BJ (cell line): ENCODE measurements around the gene PBX3. TPM values are rescaled to one million over a fixed set of nuclear protein-coding genes. Genes with fewer than 3 reads are reported as not detected.

Experiments
- CTCF ChIA-PET: fragments of 350-600 bp; formaldehyde crosslinking; extraction: SDS; loops from one replicate; lab custom pipeline; 2021; ENCODE audit warnings: antibody characterized with exemption, inconsistent platforms; lab: Yijun Ruan, JAX
- POLR2A ChIA-PET: fragments of 300-600 bp; sonication (Branson Sonifier 250); formaldehyde crosslinking; extraction: SDS; loops from one replicate; lab custom pipeline; 2021; ENCODE audit warnings: antibody characterized with exemption; lab: Charles Lee
- DNase-seq: peaks from one replicate; pipeline ENCODE4 v3.0.0-alpha.2; 2011; ENCODE audit warnings: low read depth
- H3K27me3 ChIP-seq: 2 replicates; pipeline ENCODE4 v1.6.0; 2011; ENCODE audit warnings: low read length; ENCODE audit not compliant: control insufficient read depth, insufficient read depth
- H3K36me3 ChIP-seq: 2 replicates; pipeline ENCODE4 v1.5.1; 2011; ENCODE audit warnings: low read length; ENCODE audit not compliant: control insufficient read depth, insufficient read depth
- H3K4me3 ChIP-seq: 2 replicates; pipeline ENCODE4 v1.5.1; 2011; ENCODE audit warnings: low read depth, mild to moderate bottlenecking, control low read depth, low read length
- polyA plus RNA-seq: library from polyadenylated mRNA; depleted of rRNA; stranded (reverse); fragments of >200 nt; gene quantifications from 2 replicates; pipeline ENCODE4 v1.2.3, GENCODE V29; 2011
- TF ChIP-seq, protein P1 (sequence below): IDR thresholded peaks from 2 replicates; pipeline ENCODE4 v1.5.1; 2011; ENCODE audit warnings: low read depth, mild to moderate bottlenecking, control low read depth, inconsistent platforms, low read length, moderate library complexity; ENCODE audit not compliant: insufficient read depth

The PBX3 gene
- polyA plus RNA-seq, 1 experiment, result 27.9 TPM

DNA sequence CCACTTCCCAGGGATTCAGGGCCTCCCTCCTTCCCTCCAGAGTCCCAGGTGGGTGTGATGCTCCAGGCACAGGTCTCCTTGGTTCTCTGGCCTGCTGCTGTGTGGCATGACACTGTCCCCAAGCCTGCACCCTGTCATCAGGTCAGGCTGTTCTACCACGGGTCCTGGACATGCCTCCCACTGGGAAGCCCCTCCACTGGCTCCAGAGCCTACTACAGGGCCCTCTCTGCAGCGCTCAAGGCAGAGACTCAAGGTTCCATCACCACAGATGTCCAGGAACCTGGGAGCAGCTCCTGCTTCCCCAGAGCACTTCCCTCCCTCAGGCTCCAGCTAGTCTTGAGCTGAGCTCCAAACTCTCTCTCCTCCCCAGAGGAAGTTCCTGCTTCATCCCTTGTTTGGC is 237.3 kb downstream of the PBX3 start:
- no peaks in the 10 kb centered on the region for H3K36me3 ChIP-seq
- CTCF ChIA-PET, result no interaction called here
- no peak overlapping the region for H3K4me3 ChIP-seq
- TF ChIP-seq, protein P1, sequence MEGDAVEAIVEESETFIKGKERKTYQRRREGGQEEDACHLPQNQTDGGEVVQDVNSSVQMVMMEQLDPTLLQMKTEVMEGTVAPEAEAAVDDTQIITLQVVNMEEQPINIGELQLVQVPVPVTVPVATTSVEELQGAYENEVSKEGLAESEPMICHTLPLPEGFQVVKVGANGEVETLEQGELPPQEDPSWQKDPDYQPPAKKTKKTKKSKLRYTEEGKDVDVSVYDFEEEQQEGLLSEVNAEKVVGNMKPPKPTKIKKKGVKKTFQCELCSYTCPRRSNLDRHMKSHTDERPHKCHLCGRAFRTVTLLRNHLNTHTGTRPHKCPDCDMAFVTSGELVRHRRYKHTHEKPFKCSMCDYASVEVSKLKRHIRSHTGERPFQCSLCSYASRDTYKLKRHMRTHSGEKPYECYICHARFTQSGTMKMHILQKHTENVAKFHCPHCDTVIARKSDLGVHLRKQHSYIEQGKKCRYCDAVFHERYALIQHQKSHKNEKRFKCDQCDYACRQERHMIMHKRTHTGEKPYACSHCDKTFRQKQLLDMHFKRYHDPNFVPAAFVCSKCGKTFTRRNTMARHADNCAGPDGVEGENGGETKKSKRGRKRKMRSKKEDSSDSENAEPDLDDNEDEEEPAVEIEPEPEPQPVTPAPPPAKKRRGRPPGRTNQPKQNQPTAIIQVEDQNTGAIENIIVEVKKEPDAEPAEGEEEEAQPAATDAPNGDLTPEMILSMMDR, result no peak
- POLR2A ChIA-PET, result no interaction called here
- H3K27me3 ChIP-seq, result peaks cover 9% of the 10 kb centered on the region; the same call in 1 of the 2 replicates
- DNase-seq, result no peak

DNA sequence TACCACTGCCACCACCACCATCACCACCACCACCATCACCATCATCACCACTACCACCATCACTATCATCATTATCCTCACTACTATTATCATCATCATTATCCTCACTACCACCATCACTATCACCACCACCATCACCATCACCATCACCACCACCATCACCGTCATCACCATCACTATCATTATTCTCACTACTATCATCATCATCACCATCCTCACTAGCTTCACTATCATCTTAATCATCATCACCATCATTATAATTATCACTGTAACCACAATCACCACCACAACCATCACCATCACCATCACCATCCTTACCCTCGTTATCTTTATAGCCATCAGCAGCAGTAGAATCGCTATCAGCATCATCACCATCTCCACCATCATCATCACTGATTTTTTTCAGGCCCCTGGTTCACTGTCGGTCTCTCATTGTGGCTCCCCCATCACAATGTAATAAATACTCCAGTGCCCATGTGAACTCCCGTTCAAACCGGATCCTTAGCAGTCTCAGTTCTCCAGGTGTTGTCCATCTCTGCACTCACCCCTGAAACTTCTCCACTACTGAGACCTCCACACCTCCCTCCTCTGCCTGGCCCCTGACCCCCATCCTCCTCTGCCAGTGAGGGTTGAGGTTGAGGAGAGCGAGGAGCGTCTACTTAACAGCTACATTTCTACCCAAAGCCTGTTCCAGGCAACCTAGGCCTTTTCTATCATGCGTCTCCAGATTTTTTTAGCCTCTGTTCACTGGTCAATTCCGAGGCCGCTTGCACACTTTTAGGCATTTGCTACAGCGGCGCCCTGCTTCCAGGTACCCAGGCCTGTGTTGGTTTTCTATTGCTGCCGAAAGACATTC is 238.2 kb downstream of the PBX3 start:
- ChIA-PET POLR2A (no interaction called here), CTCF (no interaction called here)
- Histone ChIP-seq H3K27me3 (peaks cover 9% of the 10 kb centered on the region), H3K4me3 (no peak overlapping the region), H3K36me3 (no peaks in the 10 kb centered on the region)
- TF ChIP-seq, protein P1, result no peak
- no peak for DNase-seq

DNA sequence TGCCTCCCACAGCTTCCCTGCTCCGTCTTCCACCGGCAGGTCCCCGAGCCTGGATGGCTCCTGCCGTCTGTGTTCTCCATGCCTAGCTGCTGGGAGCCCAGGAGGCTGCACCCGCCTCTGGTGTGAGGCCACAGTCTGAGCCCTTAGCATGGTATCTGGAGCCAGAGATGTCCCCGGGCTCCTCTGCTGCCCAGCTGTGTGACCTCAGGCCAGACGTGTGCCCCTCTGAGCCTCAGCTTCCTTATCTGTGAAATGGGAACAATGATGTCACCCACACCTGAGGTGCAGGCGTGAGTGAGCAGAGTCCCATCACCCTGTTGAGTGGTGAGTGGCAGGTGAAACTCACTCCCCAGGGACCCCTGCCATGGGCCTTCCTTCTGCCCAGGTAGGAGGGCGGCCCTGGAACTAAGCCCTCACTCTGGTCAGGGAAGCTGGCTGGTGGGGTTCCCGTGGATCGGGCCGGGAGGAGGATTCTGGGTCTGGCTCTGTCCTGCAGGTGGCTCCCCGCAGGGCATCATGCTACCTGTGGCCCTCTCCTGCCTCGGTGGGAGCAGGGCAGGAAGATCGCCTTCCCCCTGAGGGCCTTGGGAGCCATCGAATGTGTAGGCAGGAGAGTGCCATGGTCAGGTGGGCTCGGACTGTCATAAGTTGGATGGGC is 239.0 kb downstream of the PBX3 start:
- H3K36me3 ChIP-seq, result no peaks in the 10 kb centered on the region
- ChIA-PET CTCF (no interaction called here), POLR2A (no interaction called here)
- peaks cover 9% of the 10 kb centered on the region for H3K27me3 ChIP-seq
- TF ChIP-seq, protein P1, result no peak
- H3K4me3 ChIP-seq, result no peak overlapping the region
- no peak for DNase-seq

DNA sequence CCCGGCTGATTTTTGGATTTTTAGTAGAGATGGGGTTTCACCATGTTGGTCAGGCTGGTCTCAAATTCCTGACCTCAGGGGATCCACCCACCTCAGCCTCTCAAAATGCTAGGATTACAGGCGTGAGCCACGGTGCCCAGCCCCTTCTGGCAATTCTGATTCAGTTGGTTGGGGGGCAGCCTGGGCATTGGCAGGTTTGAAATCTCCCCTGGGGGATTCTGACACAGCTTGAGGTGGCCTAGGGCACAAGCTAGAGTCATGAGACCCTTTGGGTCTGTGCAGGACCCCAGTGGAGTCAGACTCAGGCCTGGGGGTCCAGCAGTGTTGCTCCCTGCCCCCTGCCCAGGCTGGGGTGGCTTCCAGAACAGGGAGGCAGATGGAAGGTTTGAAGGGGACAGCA is 239.8 kb downstream of the PBX3 start:
- no peak for DNase-seq
- ChIA-PET CTCF (no interaction called here), POLR2A (no interaction called here)
- TF ChIP-seq, protein P1, result no peak
- H3K27me3 ChIP-seq, result peaks cover 8% of the 10 kb centered on the region
- H3K4me3 ChIP-seq, result no peak overlapping the region
- H3K36me3 ChIP-seq, result no peaks in the 10 kb centered on the region

DNA sequence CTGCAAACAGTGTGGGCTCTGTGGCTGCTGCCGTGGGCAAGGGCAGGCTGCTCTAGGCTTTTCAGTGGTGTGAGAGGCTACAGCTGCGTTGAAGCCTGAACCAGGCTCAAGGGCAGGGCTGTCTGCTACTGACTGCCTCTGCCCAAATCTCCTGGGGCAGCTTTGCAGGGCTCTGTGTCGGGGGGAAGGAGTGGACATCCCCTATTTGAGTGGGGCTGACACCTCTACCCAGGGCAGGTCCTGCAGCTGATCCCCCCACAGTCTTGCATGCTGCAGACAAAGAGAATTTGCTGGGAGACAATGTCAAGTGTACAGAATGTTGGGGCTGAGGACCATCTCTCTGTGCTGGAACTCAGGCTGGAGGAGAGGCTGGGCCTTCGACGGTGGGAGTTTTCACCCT is 240.2 kb downstream of the PBX3 start:
- POLR2A ChIA-PET, result no interaction called here
- no peaks in the 10 kb centered on the region for H3K36me3 ChIP-seq
- TF ChIP-seq, protein P1, result no peak
- CTCF ChIA-PET, result no interaction called here
- H3K4me3 ChIP-seq, result no peak overlapping the region
- DNase-seq, result no peak
- H3K27me3 ChIP-seq, result peaks cover 6% of the 10 kb centered on the region
